Sigmoid colon (tissue), 7 donors: ENCODE results near the gene JAM2. TPM values are rescaled to one million over a fixed set of nuclear protein-coding genes. Genes with fewer than 3 reads are reported as not detected.

ENCODE experiments used
- DNase-seq: peaks from one replicate; pipeline ENCODE4 v3.0.0-alpha.2; 2019
- H3K27ac ChIP-seq, 4 donors: fragments of 200-600 bp; sonication (generic); one replicate each; pipeline ENCODE4 v1.5.1; 2016 to 2019; ENCODE audit warnings: mild to moderate bottlenecking in 1 of 4
- H3K27me3 ChIP-seq, 3 donors: fragments of 200-600 bp; sonication (generic); one replicate each; pipeline ENCODE4 v1.5.1; 2019; ENCODE audit warnings: mild to moderate bottlenecking in 1 of 3
- H3K36me3 ChIP-seq, 4 donors: fragments of 200-600 bp; sonication (generic); one replicate each; pipeline ENCODE4 v1.5.1; 2016 to 2019
- H3K4me1 ChIP-seq, 4 donors: fragments of 200-600 bp; sonication (generic); one replicate each; pipeline ENCODE4 v1.5.1; 2017 to 2019
- H3K4me3 ChIP-seq, 4 donors: fragments of 200-600 bp; sonication (generic); one replicate each; pipeline ENCODE4 v1.5.1; 2017 to 2019; ENCODE audit warnings: mild to moderate bottlenecking in 2 of 4, moderate library complexity in 1 of 4
- H3K9me3 ChIP-seq, 4 donors: fragments of 200-600 bp in 3 of 4; sonication (generic) in 3 of 4; one replicate each; pipeline versions ENCODE4 v1.5.1 to v1.6.1; 2013 to 2019
- EP300 ChIP-seq, 4 donors: sonication (generic); formaldehyde crosslinking; IDR thresholded peaks; one replicate each; pipeline ENCODE4 v1.6.1; 2017; ENCODE audit warnings: antibody characterized with exemption in 4 of 4
- POLR2A ChIP-seq, 2 donors: fragments of 450-650 bp; IDR thresholded peaks; one replicate each; pipeline ENCODE4 v1.6.1; 2016; ENCODE audit warnings: antibody characterized with exemption in 2 of 2, mild to moderate bottlenecking in 2 of 2, moderate library complexity in 2 of 2
- POLR2AphosphoS5 ChIP-seq, 4 donors: sonication (generic); formaldehyde crosslinking; IDR thresholded peaks; one replicate each; pipeline ENCODE4 v1.6.1; 2017; ENCODE audit warnings: antibody characterized with exemption in 4 of 4
- WGBS, 2 donors: extraction: QIAGEN DNeasy Blood & Tissue Kit; methylation state at CpG; one replicate each; pipeline ENCODE4 v1.1.7; 2013; 5-methylcytosine and 5-hydroxymethylcytosine counted together
- intact Hi-C: fragments of 100-400 bp; cut with DNase I; formaldehyde crosslinking; loops from one replicate; pipeline ENCODE4 v1.15.1; 2023
- polyA plus RNA-seq, 3 donors: library from polyadenylated mRNA; stranded (reverse); fragments of 200-250 nt; gene quantifications; one replicate each; pipeline ENCODE4 v1.2.3, GENCODE V29; 2013
- total RNA-seq, 4 donors: library from RNA; depleted of rRNA; stranded (reverse); fragments of >200 nt; gene quantifications; one replicate each; pipeline ENCODE4 v1.1.0, GENCODE V29; 2016
- TF ChIP-seq, protein P1 (sequence below), 4 experiments: fragments of 450-650 bp in 3 of 4; fragments of 200-600 bp in 1 of 4; IDR thresholded peaks; one replicate each; pipeline ENCODE4 v1.5.1; 2016 to 2019; ENCODE audit warnings: antibody characterized with exemption in 4 of 4, mild to moderate bottlenecking in 3 of 4, moderate library complexity in 2 of 4
- donor health status: healthy with polysubstance abuse.
- donor health status: Bipolar disorder and iron deficiency.
- donor health status: healthy.

Gene JAM2
- total and polyA plus RNA-seq, 7 donors: 0.46 to 31.6 (median 13.0) TPM

DNA sequence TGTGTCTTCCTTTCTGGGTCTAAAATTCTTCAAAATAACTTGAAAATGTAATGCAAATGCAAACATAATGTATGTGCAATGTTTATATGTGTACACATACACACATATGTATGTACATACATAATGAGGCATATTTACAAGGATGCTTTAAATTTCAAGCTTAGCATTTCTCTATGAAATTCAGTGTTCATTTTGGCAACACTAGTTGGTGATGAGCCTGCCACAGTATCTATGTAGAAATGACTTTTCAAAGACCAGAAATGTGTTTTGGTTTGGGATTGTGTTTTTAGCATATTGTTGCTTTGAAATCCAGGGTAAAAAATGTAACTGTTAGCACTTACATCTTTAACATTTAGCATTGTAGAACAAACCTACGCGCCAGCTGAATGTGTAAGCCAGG, 105.8 kb downstream of the JAM2 start:
- Histone ChIP-seq H3K4me1 (no peaks in the 10 kb centered on the region), H3K9me3 (no peaks in the 10 kb centered on the region), H3K4me3 (no peak overlapping the region), H3K27ac (no peak overlapping the region), H3K27me3 (no peaks in the 10 kb centered on the region), H3K36me3 (peaks cover 0 to 27% (median 4%) of the 10 kb centered on the region in 4 donors)
- no peak for TF ChIP-seq POLR2AphosphoS5 (IDR thresholded peaks at IDR 0.05)
- TF ChIP-seq EP300 (IDR thresholded peaks at IDR 0.05): no peak
- TF ChIP-seq, protein P1, sequence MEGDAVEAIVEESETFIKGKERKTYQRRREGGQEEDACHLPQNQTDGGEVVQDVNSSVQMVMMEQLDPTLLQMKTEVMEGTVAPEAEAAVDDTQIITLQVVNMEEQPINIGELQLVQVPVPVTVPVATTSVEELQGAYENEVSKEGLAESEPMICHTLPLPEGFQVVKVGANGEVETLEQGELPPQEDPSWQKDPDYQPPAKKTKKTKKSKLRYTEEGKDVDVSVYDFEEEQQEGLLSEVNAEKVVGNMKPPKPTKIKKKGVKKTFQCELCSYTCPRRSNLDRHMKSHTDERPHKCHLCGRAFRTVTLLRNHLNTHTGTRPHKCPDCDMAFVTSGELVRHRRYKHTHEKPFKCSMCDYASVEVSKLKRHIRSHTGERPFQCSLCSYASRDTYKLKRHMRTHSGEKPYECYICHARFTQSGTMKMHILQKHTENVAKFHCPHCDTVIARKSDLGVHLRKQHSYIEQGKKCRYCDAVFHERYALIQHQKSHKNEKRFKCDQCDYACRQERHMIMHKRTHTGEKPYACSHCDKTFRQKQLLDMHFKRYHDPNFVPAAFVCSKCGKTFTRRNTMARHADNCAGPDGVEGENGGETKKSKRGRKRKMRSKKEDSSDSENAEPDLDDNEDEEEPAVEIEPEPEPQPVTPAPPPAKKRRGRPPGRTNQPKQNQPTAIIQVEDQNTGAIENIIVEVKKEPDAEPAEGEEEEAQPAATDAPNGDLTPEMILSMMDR (IDR thresholded peaks at IDR 0.05): no peak
- TF ChIP-seq POLR2A (IDR thresholded peaks at IDR 0.05): no peak
- 99 to 100% methylated on average over 2 of the region's 2 CpGs for WGBS, 2 donors
- intact Hi-C loops: no loop called here
- DNase-seq: no peak

DNA sequence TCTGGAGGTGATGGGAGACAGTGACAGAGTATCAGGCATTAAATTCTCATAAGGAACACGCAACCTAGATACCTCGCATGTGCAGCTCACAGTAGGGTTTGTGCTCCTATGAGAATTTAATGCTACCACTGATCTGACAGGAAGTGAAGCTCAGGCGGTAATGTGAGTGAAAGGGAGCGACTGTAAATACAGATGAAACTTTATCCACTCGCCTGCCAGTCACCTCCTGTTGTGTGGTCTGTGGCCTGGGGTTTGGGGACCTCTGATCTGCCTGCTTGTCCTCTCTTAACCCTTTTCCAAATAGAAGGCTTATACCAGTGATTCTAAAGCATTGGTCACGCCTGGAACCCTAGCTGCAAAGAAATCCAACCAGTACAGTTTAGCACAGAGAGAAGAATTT, 111.0 kb downstream of the JAM2 start:
- 65 to 91% methylated on average over 6 of the region's 6 CpGs for WGBS, 2 donors
- DNase-seq: no peak
- Histone ChIP-seq H3K36me3 (peaks cover 0 to 64% (median 13%) of the 10 kb centered on the region in 4 donors), H3K27ac (no peak overlapping the region), H3K27me3 (no peaks in the 10 kb centered on the region), H3K4me1 (no peaks in the 10 kb centered on the region), H3K9me3 (no peaks in the 10 kb centered on the region), H3K4me3 (no peak overlapping the region)
- intact Hi-C loops: no loop called here
- TF ChIP-seq, protein P1 (IDR thresholded peaks at IDR 0.05): no peak
- no peak for TF ChIP-seq POLR2AphosphoS5 (IDR thresholded peaks at IDR 0.05)
- no peak for TF ChIP-seq EP300 (IDR thresholded peaks at IDR 0.05)
- TF ChIP-seq POLR2A (IDR thresholded peaks at IDR 0.05): no peak

DNA sequence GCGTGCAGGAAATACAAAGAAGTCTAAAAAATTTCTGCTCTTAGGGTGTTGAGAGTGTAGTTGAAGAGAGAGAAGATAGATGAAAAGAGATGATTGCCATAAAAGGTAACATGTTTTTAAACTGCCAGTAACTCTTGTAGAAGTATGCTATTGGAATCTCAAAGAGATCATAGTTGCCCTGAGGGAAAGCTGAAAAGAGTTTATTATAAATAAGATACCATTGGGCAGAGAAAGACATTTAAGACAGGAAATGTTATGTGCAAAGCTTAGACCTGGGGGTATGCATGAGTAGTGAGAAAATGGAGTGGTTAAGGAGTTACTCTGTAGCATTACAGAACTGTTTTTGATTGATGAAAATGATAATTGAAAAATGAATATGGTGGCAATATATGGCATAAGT, 113.4 kb downstream of the JAM2 start:
- no peak for TF ChIP-seq POLR2AphosphoS5 (IDR thresholded peaks at IDR 0.05)
- TF ChIP-seq, protein P1 (IDR thresholded peaks at IDR 0.05): no peak
- no peak for TF ChIP-seq EP300 (IDR thresholded peaks at IDR 0.05)
- TF ChIP-seq POLR2A (IDR thresholded peaks at IDR 0.05): no peak
- intact Hi-C loops: no loop called here
- peaks cover 0 to 55% (median 13%) of the 10 kb centered on the region in 4 donors for H3K36me3 ChIP-seq
- 98 to 99% methylated on average over 1 of the region's 1 CpG for WGBS, 2 donors
- DNase-seq: no peak
- no peaks in the 10 kb centered on the region for H3K27me3 ChIP-seq
- no peak overlapping the region for H3K27ac ChIP-seq
- no peaks in the 10 kb centered on the region for H3K4me1 ChIP-seq
- no peak overlapping the region for H3K4me3 ChIP-seq
- no peaks in the 10 kb centered on the region for H3K9me3 ChIP-seq

DNA sequence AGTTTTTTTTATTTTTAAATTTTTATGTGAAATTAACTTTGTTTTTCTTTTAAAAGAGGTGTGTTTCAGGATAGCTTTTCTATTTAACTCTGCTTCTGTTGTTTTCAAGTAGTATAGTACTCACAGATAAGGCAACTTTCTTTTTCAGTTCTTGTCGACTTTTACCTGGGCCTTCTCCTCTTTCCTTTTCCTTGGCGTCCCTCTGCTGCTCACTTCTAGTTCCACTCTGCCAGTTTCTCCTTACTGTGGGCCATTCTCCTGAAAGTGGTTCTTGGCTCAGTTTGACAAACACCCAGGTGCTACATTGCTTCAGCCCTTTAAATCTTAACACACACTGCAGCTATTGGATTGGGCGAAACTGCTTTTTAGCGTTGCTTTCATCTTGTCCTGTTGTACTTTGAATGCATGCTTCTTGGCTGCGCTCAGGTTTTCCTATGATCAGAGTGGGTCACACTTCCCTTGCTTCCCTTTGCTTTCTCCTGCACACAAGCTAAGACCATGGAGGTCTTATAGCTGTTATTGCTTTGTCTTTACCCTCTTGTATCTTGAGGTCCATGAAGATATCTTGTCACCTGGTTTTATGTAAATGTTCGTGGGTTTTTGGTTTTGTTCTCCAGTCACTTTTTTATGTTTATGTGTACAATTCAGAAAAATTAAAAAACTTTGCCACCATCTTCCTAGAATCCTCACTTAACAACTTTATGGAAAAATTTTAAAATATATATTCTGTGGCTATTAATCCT, 117.3 kb downstream of the JAM2 start:
- Histone ChIP-seq H3K27ac (peak overlapping the region in 1 of 4 donors; percentile 7), H3K27me3 (no peaks in the 10 kb centered on the region), H3K4me3 (no peak overlapping the region), H3K9me3 (no peaks in the 10 kb centered on the region), H3K4me1 (no peaks in the 10 kb centered on the region), H3K36me3 (peaks cover 5 to 66% (median 9%) of the 10 kb centered on the region in 4 donors)
- WGBS, 2 donors: 81 to 87% methylated on average over 6 of the region's 6 CpGs
- no peak for DNase-seq
- TF ChIP-seq POLR2A (IDR thresholded peaks at IDR 0.05) (no peak), EP300 (IDR thresholded peaks at IDR 0.05) (no peak), POLR2AphosphoS5 (IDR thresholded peaks at IDR 0.05) (no peak)
- TF ChIP-seq, protein P1 (IDR thresholded peaks at IDR 0.05): no peak
- intact Hi-C loops: no loop called here
